GM19467 (cell line): ENCODE data around the gene BAIAP2.
"Not testable (repeated sequence)": the region's sequence is repeated elsewhere in the genome, so short reads cannot be mapped to it uniquely, and the experiment has no call there.

Source experiments
- ATAC-seq: cut with Tn5 transposase; IDR thresholded peaks from one replicate; pipeline ENCODE4 v1.9.1; 2021; ENCODE audit warnings: mild to moderate bottlenecking, moderate library complexity; ENCODE audit not compliant: unreplicated experiment

The BAIAP2 gene

DNA sequence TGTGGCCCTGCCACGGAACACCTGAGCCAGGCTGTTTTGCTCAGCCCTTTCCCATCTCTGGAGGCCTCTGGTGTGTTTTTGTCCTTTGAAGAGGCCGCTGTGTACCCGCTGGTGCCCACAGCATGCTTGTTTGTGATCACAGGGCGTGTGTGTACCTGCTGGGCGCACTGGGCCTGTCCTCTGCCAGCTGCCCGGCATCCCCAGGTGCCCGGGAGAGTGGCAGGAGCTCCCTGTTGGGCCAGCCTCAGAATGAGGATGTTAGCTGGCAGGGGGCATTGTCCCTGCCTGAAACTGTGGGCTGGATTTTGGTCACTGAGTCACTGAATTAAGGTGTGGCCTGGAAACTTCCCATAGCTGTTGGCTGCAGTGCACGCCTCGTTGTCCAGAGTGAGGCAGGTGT, 31.1 kb downstream of the BAIAP2 start:
- ATAC-seq = no peak

DNA sequence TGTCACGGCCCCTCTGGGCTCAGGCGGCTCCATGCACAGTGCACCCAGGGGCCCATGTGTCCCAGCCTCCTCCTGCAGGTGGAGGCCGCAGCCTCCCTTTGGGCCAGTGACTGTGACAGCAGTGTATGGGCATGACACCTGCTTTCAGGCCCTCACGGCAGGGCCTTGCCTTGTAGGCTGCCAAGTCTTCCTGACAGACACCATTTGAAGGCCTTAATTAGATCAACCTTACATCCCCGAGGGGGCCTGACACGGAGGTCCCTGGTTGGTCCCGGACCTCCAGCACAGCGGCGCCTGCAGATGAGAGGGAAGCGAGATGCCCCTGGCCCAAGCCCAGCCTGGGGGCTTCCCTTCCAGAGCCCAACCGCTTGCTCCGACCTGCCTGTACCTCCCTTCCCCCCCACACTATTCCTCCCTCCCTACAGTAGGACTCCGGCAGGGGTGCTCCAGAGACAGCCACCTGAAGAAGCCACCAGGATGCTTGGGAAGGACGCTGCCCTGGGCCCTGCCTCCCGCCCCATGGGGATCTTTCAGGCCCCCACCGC, 31.9 kb downstream of the BAIAP2 start:
- ATAC-seq = no peak

DNA sequence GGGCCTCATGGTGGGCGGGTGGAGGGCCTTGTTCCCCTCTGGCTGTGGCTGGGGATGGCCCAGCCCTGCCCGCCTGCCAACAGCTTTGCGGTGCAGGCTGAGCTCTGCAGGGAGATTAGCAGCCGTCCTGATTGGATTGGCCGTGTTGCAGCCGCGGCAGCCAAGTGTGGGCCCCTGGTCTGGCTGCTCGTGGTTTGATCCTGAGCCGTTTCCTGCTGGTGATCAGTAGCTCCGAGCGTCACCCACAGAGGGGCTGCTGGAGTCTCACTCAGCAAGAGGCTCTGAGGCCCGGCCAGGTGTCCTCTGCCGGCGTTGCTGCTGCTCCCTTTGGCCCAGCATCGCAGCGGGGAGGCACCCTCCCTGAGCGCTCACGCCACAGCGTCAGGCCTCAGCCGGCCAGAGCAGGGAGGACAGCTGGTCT, 32.5 kb downstream of the BAIAP2 start:
- no peak for ATAC-seq

DNA sequence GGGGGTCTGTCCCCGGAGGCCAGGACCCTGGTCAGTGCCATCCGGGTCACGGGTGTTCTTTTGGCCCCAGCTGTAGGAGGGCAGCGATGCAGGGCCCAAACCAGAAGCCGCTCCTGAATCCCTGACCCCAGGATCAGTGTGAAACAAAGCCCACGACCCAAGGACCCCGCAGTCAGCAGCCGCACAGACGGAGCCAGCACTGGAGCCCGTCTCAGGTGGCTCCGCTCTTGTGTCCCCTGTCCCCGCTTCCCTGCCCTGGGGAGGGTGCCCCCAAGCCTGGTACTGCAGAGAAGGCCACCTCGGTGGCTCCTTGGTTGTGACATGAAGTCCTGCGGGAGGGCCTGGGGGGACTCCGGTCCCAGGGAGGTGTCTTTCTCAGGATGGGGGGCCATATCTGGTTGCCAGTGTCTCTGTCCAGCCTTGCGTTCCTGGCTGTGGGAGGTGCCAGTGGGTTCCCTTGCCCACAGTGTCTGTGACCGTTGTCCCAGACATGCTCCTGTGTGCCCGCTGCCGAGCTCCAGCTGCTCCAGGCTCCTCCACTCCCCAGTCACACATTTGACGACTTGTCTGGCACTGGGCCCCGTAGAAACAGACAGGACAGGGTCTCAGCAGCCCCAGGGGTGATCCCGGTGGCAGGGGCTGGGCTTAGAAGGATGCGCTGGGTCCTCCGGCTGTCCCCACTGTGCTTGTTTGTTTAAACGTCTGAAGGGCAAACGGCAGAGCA, 33.6 kb downstream of the BAIAP2 start:
- ATAC-seq = no peak

DNA sequence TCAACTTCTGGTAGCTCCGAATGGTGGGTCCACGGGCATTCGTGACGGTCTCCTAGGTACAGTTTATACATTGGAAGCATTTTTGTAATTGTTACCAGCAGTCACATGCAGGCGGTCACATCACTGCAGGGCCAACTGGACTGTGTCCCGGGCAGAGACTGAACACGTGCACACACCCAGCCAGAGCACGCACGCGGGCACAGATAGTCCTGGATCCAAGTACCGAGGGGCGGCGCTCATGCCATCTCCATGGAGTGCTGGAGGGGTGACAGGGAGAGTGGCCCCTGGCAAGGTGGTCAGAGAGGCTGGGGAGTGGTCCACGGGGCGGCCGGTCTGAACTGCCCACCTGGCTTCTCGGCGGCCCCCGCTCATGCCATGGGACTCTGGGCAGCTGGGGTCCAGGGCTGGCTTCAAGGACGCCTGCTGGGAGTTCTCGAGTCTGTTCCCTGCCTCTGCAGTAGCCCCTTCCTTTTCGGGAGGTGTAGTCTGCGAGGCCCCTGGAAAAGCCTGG, 34.2 kb downstream of the BAIAP2 start:
- no peak for ATAC-seq

DNA sequence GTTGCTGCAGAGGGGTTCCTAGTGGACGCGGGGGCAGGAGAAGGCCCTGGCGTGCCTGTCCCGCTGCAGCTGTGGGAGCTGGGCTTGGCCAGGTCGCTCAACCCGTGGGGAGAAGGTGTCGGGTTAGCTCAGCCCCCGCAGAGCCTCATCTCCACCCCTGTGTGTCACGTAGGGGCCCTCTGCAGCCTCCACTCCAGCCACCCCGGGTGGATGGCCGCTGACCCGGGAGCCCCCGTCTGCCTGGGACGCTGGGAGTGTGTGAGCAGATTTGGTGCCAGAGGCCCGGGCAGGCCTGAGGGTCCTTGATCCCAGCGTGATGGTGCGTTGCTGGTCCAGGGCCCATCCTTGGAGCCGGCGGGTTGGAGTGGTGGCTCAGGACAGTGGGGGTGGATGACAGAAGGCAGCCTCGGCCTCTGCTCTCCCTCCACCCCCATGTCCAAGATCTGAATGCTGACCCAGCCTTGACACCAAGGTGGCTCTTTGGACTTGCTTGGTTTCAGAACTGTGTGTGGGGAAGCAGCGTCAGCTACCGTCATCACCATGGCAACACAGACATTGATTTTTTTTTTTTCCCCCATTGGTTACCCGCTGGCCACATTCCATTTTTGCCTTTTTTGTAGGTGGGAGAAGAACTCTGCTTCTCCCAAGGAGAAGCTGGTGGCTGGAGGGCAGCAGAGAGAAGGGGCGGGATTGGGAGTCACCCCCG, 35.7 kb downstream of the BAIAP2 start:
- no peak for ATAC-seq

DNA sequence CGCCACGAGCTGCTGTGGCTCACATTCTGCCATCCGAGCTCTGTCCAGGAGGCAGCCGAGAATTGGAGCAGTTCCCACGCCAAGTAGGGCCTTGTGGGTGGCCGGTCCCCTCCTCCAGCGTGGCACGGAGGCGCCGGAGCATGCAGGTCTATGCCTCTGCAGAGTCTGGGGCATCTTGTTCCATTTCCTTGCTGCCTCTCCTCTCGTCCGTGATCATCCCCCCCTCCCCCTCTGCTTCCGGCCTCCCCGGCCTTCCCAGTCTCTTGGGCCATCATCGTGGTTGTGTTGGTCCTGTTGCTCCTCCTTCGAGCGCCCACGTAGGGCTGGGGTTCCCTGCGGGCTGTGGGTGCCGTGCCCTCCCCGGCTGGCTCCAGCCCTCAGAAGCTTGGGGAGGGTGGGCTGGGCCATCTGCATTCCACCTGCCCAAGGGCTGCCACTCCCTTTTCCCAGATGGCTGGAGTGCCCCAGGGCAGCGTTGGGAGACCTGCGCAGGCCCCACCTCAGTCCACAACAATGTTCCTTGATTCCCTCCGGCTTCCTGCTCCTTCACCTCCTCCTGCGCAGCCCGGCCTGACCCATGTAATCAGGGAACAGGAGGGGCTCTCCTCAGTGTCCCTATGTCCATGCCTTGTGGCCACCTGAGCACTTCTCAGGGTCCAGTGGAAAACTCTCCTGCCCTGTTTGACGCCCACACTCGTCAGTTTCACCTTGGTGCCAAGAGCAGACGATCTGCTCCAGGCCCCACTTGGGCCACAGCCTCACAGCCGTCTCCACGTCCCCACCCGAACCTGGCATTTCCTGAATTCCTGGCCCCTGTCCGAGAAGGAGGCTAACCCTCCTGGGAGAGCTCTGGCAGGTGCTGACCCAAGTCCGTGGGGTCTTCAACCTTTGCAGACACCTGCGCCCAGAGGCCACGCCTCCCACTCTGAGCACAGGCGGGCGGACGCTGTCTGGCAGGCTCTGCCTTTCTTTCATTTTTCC, 37.1 kb downstream of the BAIAP2 start:
- ATAC-seq = no peak

DNA sequence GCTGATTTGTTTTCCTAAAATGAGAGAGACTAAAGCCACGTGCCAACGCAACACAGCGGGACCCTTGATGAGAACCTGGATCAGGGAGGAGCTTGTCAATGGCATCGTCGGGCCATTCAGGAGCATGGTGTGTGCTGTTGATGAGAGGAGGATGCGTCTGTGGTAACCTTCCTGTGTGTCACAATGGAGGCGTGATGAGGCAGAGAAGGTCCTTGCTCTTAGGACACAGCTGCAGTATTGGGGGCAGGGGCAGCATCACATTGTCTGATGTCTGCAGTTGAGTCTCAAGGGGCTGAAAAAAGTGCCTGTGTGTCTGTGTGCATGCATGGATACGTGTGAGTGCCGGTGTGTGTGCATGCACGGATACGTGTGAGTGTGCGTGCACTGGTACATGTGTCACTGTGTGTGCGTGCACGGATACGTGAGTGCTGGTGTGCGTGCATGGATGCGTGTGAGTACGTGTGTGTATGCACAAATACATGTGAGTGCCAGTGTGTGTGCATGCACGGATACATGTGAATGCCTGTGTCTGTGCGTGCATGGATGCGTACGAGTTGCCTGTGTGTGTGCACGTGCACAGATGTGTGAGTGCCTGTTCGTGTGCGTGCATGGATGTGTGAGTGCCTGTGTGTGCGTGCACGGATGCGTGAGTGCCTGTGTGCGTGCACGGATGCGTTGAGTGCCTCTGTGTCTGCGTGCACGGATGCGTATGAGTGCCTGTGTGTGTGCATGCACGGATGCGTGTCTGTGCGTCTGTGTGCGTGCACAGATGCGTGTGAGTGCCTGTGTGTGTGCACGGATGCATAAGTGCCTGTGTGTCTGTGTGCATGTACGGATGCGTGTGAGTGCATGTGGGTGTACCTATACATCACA, 39.3 kb downstream of the BAIAP2 start:
- ATAC-seq = no peak

DNA sequence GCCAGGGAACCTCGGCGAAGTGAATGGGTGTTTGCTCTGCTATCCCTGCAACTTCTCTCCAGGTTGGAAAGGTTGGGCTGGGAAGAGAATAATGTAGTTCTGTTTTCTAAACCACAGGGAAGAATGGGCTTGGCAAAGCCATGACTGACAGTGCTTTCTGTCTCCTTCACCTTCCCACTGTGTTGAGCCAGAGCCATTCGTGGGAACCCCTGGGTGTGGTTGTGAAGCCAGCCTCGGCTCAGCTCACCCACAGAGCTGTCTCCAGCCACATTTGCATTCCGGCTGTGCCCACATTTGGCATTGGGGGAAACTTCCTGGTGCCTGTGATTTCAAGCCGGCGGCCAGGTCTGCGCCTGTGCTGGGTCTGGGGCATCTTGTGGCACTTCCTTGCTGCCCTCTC, 39.9 kb downstream of the BAIAP2 start:
- no peak for ATAC-seq

DNA sequence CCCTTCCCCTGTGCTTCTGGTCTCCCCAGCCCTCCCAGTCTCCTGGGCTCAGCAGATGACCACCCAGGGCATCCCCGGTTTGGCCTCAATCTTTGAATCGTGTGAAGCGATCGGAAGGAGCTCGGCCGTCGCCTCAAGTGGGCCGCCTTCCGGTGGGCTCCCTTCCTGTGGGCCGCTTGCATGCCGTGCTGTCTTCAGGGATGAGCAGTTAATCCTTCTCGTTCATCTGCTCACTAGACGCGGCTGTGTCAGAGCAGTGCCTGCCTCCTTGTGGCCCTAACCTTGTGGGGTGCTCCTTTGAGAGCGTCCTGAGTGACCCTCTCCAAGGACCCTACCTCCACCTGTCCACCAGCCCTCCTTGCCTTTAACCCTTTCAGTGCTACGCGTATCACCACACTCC, 40.4 kb downstream of the BAIAP2 start:
- no peak for ATAC-seq

DNA sequence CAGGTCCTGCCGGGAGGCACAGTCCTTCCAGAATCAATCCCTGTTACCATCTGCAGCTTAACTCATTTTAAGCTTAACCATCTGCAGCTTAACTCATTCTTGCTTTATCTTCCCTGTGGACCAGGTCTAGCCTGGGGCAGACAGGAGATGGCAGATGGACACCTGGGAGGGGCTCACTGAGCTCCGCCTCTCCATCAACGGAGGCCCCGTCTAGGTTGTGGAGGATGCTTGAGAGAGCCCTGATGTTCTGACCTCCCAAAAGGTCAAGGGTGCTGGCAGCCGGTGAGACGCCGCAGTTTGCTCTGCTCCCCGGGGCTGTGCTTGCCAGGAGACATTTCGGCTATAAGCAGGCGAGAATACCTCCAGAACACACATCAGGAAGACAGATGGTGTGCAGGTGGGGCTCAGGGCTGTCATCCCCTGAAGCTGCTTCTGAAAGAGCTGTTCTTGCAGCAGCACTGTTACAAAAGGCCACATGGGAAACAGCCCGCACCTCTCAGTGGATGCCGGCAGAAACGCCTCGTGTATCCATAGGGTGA, 41.3 kb downstream of the BAIAP2 start:
- ATAC-seq = no peak

DNA sequence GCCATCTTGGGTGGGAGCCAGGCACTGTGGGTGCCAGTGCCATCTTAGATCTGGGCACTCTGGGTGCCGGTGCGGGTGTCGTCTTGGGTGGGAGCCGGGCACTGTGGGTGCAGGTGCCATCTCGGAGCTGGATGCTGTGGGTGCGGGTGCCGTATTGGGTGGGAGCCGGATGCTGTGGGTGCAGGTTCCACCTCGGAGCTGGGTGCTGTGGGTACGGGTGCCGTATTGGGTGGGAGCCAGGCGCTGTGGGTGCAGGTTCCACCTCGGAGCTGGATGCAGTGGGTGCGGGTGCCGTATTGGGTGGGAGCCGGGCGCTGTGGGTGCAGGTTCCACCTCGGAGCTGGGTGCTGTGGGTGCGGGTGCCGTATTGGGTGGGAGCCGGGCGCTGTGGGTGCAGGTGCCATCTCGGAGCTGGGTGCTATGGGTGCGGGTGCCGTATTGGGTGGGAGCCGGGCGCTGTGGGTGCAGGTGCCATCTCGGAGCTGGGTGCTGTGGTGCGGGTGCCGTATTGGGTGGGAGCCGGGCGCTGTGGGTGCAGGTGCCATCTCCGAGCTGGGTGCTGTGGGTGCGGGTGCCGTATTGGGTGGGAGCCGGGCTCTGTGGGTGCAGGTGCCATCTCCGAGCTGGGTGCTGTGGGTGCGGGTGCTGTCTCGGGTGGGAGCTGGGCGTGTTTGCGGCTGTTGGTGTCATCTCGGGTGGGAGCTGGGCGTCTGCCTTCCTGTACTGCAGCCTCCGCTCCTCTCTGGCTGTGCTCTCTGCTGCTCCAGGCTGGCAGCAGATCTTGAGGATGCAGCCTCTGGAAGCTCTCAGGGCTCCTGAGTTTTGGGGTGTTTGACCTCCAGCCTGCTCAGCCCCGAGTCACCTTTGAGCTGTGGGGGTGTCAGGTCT, 43.3 kb downstream of the BAIAP2 start:
- ATAC-seq = not testable (repeated sequence)

DNA sequence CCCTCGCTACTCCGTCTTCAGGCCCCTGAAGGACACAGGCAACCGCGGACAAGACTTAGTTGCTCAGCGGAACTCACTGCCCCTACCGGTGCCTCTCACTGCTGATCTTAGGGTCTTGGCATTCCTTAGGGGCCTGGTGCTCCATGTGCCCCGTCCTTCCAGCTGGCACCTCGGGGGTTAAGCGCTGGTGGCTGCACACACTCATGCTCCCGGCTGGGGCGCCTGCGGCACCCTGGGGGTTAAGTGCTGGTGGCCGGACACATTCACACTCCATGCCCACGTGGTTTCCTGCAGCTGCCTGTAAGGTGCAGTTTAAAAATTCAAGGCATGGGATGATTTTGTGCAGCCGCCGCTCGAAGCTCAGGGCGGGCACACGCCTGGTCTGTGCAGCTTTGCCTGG, 45.1 kb downstream of the BAIAP2 start:
- no peak for ATAC-seq

DNA sequence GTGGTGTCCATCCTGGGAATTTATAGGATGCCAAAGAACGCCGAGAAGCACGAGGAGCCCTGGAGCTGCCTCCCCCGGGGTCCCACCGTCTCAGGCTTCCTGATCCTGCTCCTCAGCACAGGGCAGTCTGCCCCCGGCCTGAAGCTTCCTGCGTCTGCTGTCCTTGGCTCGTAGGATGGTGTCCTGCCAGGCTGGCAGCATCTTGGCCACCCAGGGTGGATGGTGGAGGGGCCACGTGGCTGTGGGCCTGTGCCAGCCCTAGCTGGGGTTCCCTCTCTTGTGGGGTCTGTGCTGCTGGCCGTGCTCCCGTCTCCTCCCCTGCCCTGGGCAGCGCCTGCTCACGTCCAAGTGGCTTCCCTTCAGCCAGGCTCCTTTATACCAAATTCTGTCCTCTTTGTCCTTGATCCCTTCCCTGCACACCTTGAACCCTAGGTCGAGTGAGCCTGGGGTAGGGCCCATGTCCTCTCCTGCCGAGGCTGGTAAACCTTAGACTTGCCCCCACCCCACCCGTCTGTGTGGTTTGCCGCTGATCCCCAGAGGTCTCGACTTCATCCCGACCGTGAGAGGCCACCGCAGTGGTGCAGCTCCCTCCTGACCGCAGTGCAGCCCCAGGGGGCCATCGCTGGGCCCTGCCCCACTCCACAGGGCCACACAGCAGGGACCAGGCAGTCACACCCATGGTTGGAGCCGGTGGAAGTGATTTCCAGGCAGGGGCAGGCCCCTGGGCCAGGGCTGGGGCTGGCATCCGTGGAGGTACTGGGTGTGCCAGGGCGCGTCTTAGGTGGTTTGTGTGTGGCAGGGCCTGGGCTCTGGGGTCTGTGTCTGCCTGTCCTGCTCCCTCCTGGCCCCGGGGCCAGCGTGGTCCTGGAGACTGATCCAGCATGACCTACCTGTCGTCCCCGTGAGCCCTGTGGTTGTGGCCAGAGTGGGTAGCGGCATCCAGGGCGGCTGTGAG, 46.5 kb downstream of the BAIAP2 start:
- ATAC-seq = no peak

DNA sequence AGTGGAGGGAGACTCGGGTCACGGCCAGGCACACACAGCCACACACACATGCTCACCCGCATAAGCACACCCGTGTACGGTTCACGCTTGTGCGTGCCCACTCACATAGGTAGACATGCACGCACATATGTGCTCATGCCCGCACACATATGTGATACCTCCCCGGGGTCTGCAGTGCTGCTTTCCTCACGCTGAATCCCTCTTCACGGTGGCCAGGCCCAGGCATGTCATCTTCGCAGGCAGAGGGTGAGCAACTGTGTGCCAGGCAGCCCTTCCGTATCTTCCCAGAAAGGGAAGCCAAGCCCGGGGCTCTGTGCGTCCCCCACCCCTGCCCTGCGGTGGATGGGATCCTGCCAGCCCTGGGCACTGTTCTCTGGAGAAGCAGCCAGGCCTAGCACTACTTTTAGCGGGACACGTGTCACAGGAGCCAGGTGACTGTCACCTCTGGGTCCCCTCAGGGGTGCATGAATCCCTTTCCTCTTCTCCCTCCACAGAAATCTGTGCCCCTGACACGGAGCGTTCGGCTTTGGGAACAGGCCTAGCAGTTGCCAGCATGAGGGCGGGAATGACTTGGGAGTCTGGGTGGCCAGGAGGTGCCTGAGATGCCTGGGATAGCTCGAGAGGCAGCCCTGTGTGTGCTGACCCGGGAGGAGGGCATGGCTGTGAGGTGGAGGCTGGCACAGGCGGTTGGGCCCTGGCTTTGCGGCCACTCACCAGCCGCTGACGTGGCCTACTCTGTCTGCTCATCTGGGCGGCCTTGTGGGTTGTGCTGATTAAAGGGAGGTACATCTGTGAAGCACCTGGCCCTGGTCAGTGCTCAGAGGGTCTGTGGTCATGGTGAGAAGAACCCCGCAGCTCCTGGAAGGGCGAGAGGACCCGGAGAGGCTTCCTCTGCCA, 47.5 kb downstream of the BAIAP2 start:
- ATAC-seq = no peak

DNA sequence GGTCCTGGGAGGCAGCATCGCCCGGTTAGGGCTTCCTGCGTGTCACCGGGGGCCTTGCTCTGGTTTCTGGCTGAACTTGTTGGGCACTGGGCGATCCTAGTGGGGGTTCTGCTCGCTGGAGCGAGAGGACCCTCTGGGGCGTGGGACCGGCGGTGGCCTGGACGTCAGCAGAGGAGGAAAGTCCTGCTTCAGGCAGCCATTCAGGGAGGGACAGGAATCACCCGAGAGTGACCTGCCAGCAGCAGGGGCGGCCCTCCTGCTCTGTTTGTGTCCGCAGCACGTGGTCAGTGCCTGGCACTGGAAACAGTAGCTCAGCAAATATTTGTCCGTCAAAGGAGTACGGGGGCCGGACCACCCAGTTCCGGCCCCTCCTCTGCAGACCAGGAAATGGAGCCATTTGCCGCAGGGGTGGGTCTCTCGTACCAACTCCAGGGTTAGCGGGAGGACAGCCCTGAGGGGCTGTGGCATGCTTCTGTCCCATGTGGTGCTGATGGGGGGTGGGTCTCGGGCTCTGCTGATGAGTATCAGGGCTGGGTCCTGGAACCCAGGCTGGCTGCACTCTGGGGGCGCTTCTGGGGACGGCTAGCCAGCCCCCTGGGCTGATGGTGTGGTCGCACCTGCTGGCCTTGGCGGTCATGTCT, 48.3 kb downstream of the BAIAP2 start:
- no peak for ATAC-seq
